RWPE2 (cell line): ENCODE measurements around the gene STK10.

Experiments used
- ATAC-seq: fragments of 200-7000 bp; cut with Tn5 transposase; 3 replicates; pipeline ENCODE4 v1.9.1; 2021; ENCODE audit warnings: low read depth
- DNase-seq: peaks from one replicate; pipeline ENCODE4 v3.0.0-alpha.2; 2020; ENCODE audit warnings: low spot score
- H3K27ac ChIP-seq: fragments of 450-650 bp; 2 replicates; pipeline ENCODE4 v1.5.1; 2017; ENCODE audit warnings: mild to moderate bottlenecking; ENCODE audit not compliant: poor library complexity, severe bottlenecking
- H3K27me3 ChIP-seq: fragments of 250-450 bp; sonication (Bioruptor Pico); 2 replicates; pipeline ENCODE4 v1.5.1; 2021; ENCODE audit warnings: mild to moderate bottlenecking, moderate library complexity; ENCODE audit not compliant: insufficient read depth, poor library complexity, severe bottlenecking
- H3K36me3 ChIP-seq: fragments of 250-450 bp; sonication (Bioruptor Pico); 2 replicates; pipeline ENCODE4 v1.5.1; 2020; ENCODE audit warnings: low read depth, mild to moderate bottlenecking, moderate library complexity
- H3K4me1 ChIP-seq: fragments of 250-450 bp; sonication (Bioruptor Pico); 2 replicates; pipeline ENCODE4 v1.5.1; 2021; ENCODE audit warnings: mild to moderate bottlenecking, moderate library complexity; ENCODE audit not compliant: insufficient read depth, poor library complexity, severe bottlenecking
- H3K4me3 ChIP-seq: fragments of 250-450 bp; sonication (Bioruptor Pico); 2 replicates; pipeline ENCODE4 v1.5.1; 2021; ENCODE audit warnings: mild to moderate bottlenecking, moderate library complexity; ENCODE audit not compliant: severe bottlenecking
- H3K9me3 ChIP-seq: fragments of 250-450 bp; sonication (Bioruptor Pico); 2 replicates; pipeline ENCODE4 v1.5.1; 2021; ENCODE audit warnings: mild to moderate bottlenecking, moderate library complexity; ENCODE audit not compliant: severe bottlenecking
- CTCF ChIP-seq: fragments of 450-650 bp; IDR thresholded peaks from one replicate; pipeline ENCODE4 v1.5.1; 2017; ENCODE audit warnings: mild to moderate bottlenecking, moderate library complexity; ENCODE audit not compliant: poor library complexity, severe bottlenecking

STK10 gene

GRCh38 chr5:172114875-172115422, 73.1 kb downstream of the STK10 start:
- ATAC-seq, result no peak
- Histone ChIP-seq H3K4me1 (peaks cover 13% of the 10 kb centered on the region), H3K9me3 (no peaks in the 10 kb centered on the region), H3K27ac (no peak overlapping the region), H3K27me3 (no peaks in the 10 kb centered on the region), H3K36me3 (peaks cover 20% of the 10 kb centered on the region), H3K4me3 (no peak overlapping the region)
- DNase-seq, result no peak
- TF ChIP-seq CTCF, result no peak

DNA sequence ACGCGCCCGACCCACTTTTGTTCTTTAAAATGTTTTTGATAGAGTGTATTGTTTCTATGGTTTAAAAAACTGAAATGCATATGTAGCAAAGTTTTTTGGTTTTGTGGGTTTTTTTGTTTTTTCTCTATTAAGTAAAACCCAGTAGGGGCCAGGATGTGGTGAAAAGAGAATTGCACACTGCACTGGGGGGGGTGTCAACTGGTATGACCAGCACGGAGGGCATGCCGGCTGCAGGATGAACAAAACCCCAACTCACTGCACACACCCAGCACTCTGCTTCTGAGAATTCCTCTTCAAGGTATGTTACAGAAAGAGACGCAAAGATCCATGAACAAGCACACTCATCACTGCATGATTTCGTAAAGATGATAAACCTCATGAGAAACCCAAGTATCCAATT, 75.0 kb downstream of the STK10 start:
- no peak for ATAC-seq
- TF ChIP-seq CTCF, result no peak
- Histone ChIP-seq H3K27me3 (no peaks in the 10 kb centered on the region), H3K4me3 (no peak overlapping the region), H3K4me1 (peaks cover 16% of the 10 kb centered on the region), H3K36me3 (peaks cover 20% of the 10 kb centered on the region), H3K27ac (no peak overlapping the region), H3K9me3 (no peaks in the 10 kb centered on the region)
- DNase-seq, result no peak

GRCh38 chr5:172111852-172112225, 76.2 kb downstream of the STK10 start:
- DNase-seq (no peak), ATAC-seq (no peak)
- no peaks in the 10 kb centered on the region for H3K27me3 ChIP-seq
- H3K4me1 ChIP-seq, result peaks cover 27% of the 10 kb centered on the region
- H3K9me3 ChIP-seq, result no peaks in the 10 kb centered on the region
- no peak overlapping the region for H3K4me3 ChIP-seq
- H3K36me3 ChIP-seq, result peaks cover 11% of the 10 kb centered on the region
- no peak for TF ChIP-seq CTCF
- H3K27ac ChIP-seq, result peak overlapping the region; percentile 34

DNA sequence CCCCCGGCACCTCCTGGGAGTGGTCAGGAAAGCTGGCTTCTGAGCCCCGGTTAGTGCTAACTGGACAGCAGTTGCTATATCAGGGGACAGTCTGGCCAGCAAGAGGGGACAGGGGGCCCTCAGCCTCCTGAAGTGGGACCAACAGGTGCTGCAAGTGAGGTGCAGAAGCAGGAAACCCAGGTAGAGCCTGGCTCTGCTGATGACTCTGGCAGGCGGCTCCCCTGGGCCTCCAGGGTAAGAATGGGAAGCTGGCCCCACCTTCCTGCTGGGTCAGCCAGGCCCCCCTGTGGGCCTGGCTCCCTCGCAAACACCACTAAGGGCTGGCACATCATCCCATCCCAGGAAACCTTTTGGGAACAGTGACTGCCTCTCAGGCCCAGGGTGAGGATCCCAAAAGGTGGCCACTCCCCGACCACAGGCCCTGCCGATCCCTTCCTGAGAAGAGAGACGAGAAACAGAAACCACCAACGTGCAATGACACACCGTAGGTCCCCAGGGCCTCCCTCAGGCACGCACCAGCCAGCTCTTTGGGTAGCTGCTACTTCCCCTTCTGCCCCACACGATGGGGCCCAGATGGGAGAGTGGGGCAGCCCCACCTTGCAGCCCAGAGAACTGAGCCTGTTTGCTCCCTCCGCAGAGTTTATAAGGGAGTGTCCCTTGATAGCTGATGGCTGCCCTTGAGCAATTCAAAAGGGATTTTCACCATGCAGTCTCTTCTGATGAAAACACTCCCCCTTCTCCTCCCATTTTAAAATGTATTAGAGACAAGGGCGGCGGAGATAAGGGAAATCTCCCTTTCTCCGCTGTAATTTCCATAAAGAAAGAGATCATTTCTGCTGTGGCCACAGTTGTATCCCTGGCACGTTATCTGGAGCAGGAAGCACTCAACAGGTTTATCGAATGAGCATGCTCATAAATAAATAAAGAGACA, 76.8 kb downstream of the STK10 start:
- Histone ChIP-seq H3K9me3 (no peaks in the 10 kb centered on the region), H3K27ac (peak overlapping the region; percentile 34), H3K36me3 (peaks cover 5% of the 10 kb centered on the region), H3K4me3 (peak overlapping the region; percentile 9), H3K4me1 (peaks cover 29% of the 10 kb centered on the region), H3K27me3 (no peaks in the 10 kb centered on the region)
- no peak for TF ChIP-seq CTCF
- peak; percentile 62 for ATAC-seq
- DNase-seq, result no peak
